H7 (cell line): ENCODE data around the gene DRICH1. TPM values are rescaled to one million over a fixed set of nuclear protein-coding genes. Genes with fewer than 3 reads are reported as not detected.
"Not testable (repeated sequence)": the region's sequence is repeated elsewhere in the genome, so short reads cannot be mapped to it uniquely, and the experiment has no call there.

Experiments
- DNase-seq: peaks from one replicate; pipeline ENCODE4 v3.0.0; 2012
- H3K27me3 ChIP-seq: 2 replicates; pipeline ENCODE4 v1.6.0; 2011; ENCODE audit warnings: mild to moderate bottlenecking, low read length; ENCODE audit not compliant: control insufficient read depth, insufficient read depth
- H3K36me3 ChIP-seq: replicated peaks from 2 replicates; pipeline ENCODE4 v1.5.1; 2011; ENCODE audit warnings: low read length; ENCODE audit not compliant: control insufficient read depth, insufficient read depth
- H3K4me3 ChIP-seq: 2 replicates; pipeline ENCODE4 v1.5.1; 2011; ENCODE audit warnings: low read depth, mild to moderate bottlenecking, control low read depth, low read length, moderate library complexity; ENCODE audit not compliant: insufficient read depth
- total RNA-seq: library from RNA; depleted of rRNA; stranded (reverse); fragments of >200 nt; shearing (Covaris generic); gene quantifications from 2 replicates; pipeline ENCODE4 v1.2.3, GENCODE V29; 2014; rRNA removed

The DRICH1 gene, protein sequence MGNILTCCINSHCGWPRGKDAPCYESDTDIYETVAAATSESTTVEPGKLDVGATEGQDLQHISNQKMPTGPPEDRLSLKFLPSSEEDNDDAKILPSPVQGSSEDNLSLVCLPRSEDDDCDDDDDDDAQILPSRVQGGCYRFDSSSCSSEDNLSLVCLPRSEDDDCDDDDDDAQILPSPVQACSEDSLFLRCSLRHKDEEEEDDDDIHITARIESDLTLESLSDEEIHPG
- total RNA-seq: not detected in 2 replicates

DNA sequence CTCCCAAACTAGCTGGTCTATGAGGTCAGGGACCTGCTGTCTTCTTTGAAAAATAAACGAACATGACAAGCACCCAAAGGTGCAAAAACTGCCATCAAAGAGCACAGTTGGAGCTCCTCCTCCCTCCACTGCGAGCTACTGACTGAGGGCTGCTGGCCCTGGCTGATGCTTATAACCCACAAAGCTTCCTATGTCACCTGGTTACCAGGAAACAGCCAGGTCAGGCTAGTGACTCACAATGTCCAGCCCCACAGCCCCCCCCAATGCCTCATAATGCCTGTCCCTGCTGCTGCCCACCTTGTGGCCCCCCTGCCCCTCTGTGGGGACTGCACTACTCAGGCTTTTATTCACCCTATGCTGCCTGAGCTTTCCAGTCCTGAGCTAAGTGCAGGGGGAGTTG, at the start of gene DRICH1:
Gene DRICH1, minus strand, starts transcription at position 144 of the 400 bp plus-strand sequence. CDS start 298 bp downstream, outside the sequence.
- no peaks in the 10 kb centered on the region for H3K36me3 ChIP-seq
- DNase-seq: no peak
- no peaks in the 10 kb centered on the region for H3K27me3 ChIP-seq
- H3K4me3 ChIP-seq: no peak within 1 kb of the TSS

- H3K36me3 ChIP-seq: peaks cover 7% of the 10 kb centered on the region
- no peaks in the 10 kb centered on the region for H3K27me3 ChIP-seq
- no peak for DNase-seq
- H3K4me3 ChIP-seq: no peak overlapping the region
Measured at GRCh38 chr22:23681026-23681809, 49.1 kb upstream of the DRICH1 start.

DNA sequence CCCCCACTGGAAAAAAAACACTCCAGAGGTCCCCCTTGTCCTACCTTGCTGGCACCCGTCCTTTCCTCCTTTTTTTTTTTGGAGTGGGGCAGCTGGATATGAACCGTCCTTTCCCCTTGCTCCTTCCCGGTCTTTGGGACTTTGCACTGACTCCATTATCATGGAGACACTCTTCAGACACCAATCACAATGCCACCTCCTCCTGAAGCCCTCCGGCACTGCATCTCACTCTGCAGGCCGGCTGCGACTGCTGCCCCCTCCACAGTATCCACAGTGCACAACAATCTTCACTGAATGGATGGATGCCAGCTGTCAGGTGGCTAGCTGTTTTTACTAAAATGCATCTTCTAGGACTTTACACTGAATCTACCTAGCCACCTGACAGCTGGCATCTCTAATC, 46.0 kb upstream of the DRICH1 start:
- no peak for DNase-seq
- H3K4me3 ChIP-seq: no peak overlapping the region
- no peaks in the 10 kb centered on the region for H3K27me3 ChIP-seq
- peaks cover 4% of the 10 kb centered on the region for H3K36me3 ChIP-seq

DNA sequence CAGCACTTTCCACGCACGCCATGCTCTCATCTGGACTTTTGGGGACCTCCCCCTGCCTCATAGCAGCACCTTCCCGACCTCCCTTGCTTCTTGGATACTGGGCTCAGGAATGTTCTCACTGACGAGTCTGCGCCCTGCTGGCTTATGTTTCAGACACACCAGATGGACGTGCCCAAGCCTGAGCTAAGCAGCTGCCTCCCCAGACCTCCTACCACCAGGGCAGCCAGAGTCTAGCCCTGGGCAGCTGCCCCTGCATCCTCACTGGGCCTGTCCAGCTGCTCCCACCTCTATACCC, 45.5 kb upstream of the DRICH1 start:
- no peak overlapping the region for H3K4me3 ChIP-seq
- H3K27me3 ChIP-seq: no peaks in the 10 kb centered on the region
- H3K36me3 ChIP-seq: no peaks in the 10 kb centered on the region; the same call in 1 of the 2 replicates
- DNase-seq: no peak

- not testable (repeated sequence) for H3K4me3 ChIP-seq, H3K36me3 ChIP-seq, DNase-seq, H3K27me3 ChIP-seq
Measured at GRCh38 chr22:23676841-23677700, 45.0 kb upstream of the DRICH1 start.

DNA sequence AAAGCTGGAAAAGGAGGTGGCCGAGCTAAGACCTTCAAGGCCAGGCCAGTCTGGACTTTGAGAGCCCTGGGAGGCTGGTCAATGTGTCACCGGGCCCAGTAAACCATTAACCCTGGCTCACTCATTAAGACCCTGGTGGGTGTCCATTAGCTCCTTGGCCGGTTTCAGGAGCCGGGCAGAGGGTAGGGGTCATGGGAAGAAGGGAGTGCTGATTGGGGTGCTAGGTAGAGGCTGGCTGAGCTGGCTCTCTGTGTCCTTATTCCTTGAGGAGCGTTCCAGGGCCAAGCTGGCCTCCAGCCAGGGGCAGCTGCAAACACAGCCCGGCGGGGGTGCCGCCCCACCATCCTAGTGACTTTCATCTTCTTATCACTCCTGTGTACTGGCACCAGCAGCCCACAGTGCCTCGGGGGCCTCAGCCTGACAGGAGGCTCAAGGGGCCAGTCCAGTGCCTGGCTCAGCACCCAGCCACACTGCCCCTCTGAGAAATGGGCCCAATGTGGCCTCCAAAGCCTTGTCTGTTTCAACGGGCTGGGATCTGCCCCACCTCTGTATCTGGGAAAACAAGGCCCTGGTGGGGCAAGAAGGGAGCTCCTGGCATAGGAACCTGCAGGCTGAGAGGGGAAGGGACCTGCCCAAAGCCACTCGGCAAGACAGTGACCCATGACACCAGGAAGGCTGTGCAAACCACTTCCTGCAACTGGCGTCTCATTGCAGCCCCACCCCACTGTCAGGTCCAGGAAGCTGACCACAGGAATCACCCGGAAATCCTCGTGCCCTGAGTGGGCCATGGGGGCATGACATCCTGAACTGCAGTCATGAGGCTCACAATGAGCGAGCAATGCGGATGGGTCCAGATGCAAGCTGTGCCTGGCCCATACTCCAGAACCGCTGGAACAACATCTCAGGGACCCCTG, 43.6 kb upstream of the DRICH1 start:
- Histone ChIP-seq H3K4me3 (no peak overlapping the region), H3K36me3 (no peaks in the 10 kb centered on the region), H3K27me3 (no peaks in the 10 kb centered on the region)
- DNase-seq: no peak

- DNase-seq, H3K36me3 ChIP-seq, H3K4me3 ChIP-seq, H3K27me3 ChIP-seq: not testable (repeated sequence)
Measured at GRCh38 chr22:23674886-23675501, 42.9 kb upstream of the DRICH1 start.

GRCh38 chr22:23673826-23674690, 41.9 kb upstream of the DRICH1 start:
- DNase-seq: peak; percentile 74
- no peaks in the 10 kb centered on the region for H3K36me3 ChIP-seq
- no peaks in the 10 kb centered on the region for H3K27me3 ChIP-seq
- H3K4me3 ChIP-seq: no peak overlapping the region

DNA sequence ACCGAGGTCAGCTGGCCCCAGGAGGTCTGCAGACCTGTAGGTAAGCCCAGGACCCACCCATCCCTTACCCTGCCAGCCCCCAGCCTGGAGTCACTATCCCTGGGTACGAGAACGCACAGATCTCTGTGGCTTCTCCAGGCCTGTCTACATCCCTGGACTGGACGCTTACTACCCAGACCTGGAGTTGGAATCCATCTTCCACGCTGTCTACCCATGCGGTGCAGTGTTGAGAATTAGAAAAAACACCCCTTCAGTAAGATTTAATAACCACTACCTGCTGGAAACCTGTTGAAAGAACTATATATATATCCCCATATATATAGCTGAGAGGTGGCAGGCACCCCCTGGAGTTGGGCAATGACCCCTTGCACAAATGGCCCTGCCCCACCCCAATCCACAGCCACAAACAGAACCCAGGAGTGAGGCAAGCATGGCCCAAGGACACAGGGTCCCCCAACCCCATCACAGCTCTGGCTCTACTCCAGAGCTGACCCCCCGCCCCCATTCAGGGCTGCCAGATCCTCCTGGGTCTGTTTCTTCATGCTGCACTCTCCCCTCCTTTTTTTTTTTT, 41.0 kb upstream of the DRICH1 start:
- DNase-seq: no peak
- Histone ChIP-seq H3K4me3 (no peak overlapping the region), H3K36me3 (no peaks in the 10 kb centered on the region), H3K27me3 (no peaks in the 10 kb centered on the region)

DNA sequence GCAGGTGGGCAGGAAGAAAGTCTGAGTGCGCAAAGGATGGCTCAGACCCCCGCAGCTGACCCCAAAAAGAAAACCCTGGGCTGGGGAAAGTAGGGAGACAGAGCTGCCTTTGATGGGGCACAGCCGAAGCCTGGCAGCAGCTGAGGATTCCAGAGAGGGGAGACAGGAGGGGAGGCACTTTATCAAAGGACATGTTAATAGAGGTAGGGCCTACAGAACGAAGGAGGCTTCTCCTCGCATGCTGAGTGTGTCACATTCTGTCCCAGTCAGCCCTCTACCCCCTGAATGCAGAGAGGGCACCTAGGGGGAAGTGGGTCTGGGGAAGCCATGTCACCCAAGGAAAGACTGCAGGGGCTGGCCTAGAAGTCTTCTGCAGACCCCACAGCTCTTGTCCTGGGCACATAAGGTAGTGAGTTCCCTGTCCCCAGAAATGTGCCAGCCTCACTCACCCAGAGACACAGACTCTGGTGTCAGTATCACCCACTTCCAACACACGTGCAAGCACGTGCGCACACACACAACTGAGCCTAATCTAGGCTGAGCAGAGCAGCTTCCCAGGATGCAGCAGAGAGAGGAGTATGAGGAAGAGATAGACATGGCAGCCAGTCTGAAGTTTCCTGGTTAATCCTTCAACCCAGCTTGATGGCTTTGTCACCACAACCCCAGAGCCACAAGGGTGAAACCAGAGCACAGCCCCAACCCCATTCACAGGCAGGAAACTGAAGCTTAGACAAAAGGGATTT, 40.4 kb upstream of the DRICH1 start:
- H3K27me3 ChIP-seq, H3K36me3 ChIP-seq, DNase-seq, H3K4me3 ChIP-seq: not testable (repeated sequence)

DNA sequence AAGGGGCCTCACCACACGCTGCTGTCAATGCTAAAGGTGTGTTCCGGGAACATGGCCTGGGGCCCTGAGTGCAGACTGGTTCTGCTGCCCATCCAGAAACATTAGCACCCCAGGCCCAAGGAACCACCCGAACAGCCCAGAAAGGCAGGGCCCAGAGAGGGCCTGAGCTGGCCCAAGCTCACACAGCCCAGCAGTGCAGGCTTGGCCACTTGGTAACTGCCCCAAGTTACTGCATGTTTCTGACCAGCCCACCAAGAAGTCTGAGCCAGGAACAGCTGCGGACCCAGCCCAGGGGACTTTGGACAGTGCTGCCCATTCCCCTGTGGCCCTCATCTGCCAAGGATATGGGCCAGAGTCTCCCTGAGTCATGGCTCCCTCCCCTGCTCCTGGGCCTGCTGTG, 39.3 kb upstream of the DRICH1 start:
- H3K36me3 ChIP-seq, DNase-seq, H3K4me3 ChIP-seq, H3K27me3 ChIP-seq: not testable (repeated sequence)
